AG04450 (cell line): Measurements from ENCODE around the gene ATP2C2. TPM values are rescaled to one million over a fixed set of nuclear protein-coding genes. Genes with fewer than 3 reads are reported as not detected.

Experiments
- CTCF ChIA-PET: fragments of 300-600, 350-600 bp; formaldehyde crosslinking; extraction: SDS; loops from one replicate; lab custom pipeline; 2022; ENCODE audit warnings: antibody characterized with exemption, inconsistent platforms; lab: Charles Lee
- POLR2A ChIA-PET: fragments of 350-600 bp; formaldehyde crosslinking; extraction: SDS; loops from one replicate; lab custom pipeline; 2021; ENCODE audit warnings: antibody characterized with exemption, inconsistent platforms; lab: Yijun Ruan, JAX
- DNase-seq: peaks from one replicate; pipeline ENCODE4 v3.0.0-alpha.2; 2011; ENCODE audit warnings: low read depth, low spot score
- H3K27ac ChIP-seq: one replicate; pipeline ENCODE4 v1.5.1; 2012; ENCODE audit warnings: low read depth, low read length, control low read depth
- H3K27me3 ChIP-seq: one replicate; pipeline ENCODE4 v1.6.0; 2012; ENCODE audit warnings: low read length; ENCODE audit not compliant: control insufficient read depth, insufficient read depth
- H3K4me3 ChIP-seq: 2 replicates; pipeline ENCODE4 v1.5.1; 2011; ENCODE audit warnings: mild to moderate bottlenecking, low read depth, low read length, control low read depth
- H3K9me3 ChIP-seq: 2 replicates; pipeline ENCODE4 v1.5.1; 2012; ENCODE audit warnings: low read length; ENCODE audit not compliant: control insufficient read depth, insufficient read depth
- CTCF ChIP-seq: IDR thresholded peaks from 2 replicates; pipeline ENCODE4 v1.5.1; 2011; ENCODE audit warnings: low read depth, low read length, control low read depth, inconsistent platforms
- polyA plus RNA-seq: library from polyadenylated mRNA; depleted of rRNA; stranded (reverse); fragments of >200 nt; gene quantifications from 2 replicates; pipeline ENCODE4 v1.2.3, GENCODE V29; 2011

ATP2C2 gene
- polyA plus RNA-seq, 1 experiment = not detected

DNA sequence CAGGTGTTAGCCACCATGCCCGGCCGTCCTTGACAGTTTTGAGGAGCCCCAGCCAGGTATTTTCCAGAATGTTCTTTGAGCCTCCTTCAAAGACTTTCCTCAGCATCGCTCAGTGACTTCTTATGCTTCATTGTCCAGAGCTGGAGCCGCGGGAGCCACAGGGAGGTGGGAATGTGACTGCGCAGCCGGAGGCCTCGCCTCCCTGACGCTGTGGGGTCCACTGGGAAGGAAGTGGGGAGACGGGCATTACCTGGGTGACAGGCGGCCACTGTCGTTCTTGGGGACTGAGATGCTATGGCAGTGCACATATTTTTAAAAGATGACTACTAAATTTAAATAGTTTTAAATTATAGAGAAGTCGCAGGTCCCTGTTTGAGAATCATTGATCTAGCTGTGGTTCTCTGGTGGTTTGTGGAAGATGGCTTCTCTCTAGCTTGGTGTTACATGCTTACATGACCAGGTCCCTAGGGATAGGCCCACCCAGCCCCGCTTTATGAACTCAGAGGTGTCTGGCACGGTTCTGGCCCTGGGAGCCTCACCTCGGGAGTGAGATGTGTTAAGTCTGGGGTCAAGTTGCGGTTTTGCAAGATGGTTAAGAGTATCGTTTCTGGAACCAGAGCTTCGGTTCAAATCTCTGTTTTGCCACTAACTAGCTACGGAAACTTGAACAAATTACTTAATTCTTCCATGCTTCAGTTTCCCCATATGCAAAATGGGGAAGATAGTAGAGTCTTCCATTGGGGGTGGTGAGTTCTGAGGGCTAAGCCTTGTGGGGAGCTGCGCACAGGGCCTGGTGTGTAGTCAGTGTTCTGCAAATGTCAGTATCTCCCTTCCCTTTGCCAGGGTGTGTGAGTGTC, 53.0 kb downstream of the ATP2C2 start:
- DNase-seq = no peak
- Histone ChIP-seq H3K4me3 (no peak overlapping the region), H3K9me3 (no peaks in the 10 kb centered on the region; the same call in 1 of the 2 replicates), H3K27ac (no peak overlapping the region), H3K27me3 (peaks cover 26% of the 10 kb centered on the region)
- no peak for TF ChIP-seq CTCF
- POLR2A ChIA-PET = no interaction called here
- CTCF ChIA-PET = no interaction called here

DNA sequence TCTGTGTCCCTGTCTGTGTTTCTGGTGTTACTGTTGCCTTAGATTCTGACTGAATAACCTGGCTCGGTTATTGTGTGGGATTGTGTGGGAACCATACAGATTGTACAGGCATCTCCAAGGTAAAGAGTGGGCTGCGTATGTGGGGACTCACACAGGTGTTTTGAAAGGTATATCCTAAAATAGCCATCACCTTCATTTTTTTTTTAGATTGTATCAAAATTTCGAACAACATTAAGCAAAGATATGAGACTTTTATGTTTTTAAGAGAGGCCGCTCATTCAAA, 53.5 kb downstream of the ATP2C2 start:
- ChIA-PET CTCF (no interaction called here), POLR2A (no interaction called here)
- no peak for TF ChIP-seq CTCF
- no peak overlapping the region for H3K4me3 ChIP-seq
- peaks cover 24% of the 10 kb centered on the region for H3K27me3 ChIP-seq
- H3K9me3 ChIP-seq = no peaks in the 10 kb centered on the region; the same call in 1 of the 2 replicates
- no peak overlapping the region for H3K27ac ChIP-seq
- no peak for DNase-seq

- CTCF ChIA-PET = interaction anchor here (0.6 kb wide), 1 partner anchor 237 kb away, joined by 3 read pairs; the partner anchor contains the start of gene TAF1C
- TF ChIP-seq CTCF = no peak
- Histone ChIP-seq H3K4me3 (no peak overlapping the region), H3K27me3 (peaks cover 22% of the 10 kb centered on the region), H3K9me3 (no peaks in the 10 kb centered on the region; the same call in 1 of the 2 replicates), H3K27ac (no peak overlapping the region)
- POLR2A ChIA-PET = no interaction called here
- DNase-seq = no peak
Measured at GRCh38 chr16:84423416-84423837, 55.1 kb downstream of the ATP2C2 start.

- Histone ChIP-seq H3K4me3 (no peak overlapping the region), H3K27ac (no peak overlapping the region), H3K27me3 (peaks cover 23% of the 10 kb centered on the region), H3K9me3 (no peaks in the 10 kb centered on the region; the same call in 1 of the 2 replicates)
- DNase-seq = no peak
- ChIA-PET CTCF (interaction anchor here (2.0 kb wide), 1 partner anchor 238 kb away, joined by 4 read pairs; no protein-coding TSS in a partner anchor), POLR2A (no interaction called here)
- TF ChIP-seq CTCF = no peak
Measured at GRCh38 chr16:84425696-84426095, 57.4 kb downstream of the ATP2C2 start.

DNA sequence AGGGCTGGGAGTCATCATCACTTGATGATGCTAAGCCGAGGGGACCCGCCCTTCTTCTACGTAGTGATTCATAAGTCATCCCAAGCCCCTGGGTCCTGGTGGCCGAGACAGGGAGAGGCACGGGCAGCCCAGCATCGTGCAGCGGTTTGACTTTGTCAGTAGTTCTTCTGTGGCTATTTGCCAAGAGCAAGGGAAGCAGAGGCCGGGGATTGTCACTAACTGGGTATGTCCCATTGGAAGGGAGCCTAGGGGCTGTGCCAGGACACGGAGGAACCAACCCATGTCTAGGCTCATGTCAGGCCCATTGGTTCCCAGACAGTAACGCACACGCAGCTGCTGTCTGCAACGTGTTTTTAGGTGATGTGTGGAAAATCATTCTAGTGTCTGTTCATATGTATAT, 58.5 kb downstream of the ATP2C2 start:
- Histone ChIP-seq H3K27ac (no peak overlapping the region), H3K27me3 (peaks cover 33% of the 10 kb centered on the region), H3K4me3 (no peak overlapping the region), H3K9me3 (no peaks in the 10 kb centered on the region)
- no peak for TF ChIP-seq CTCF
- CTCF ChIA-PET = interaction anchor here (2.0 kb wide), 1 partner anchor 240 kb away, joined by 4 read pairs; no protein-coding TSS in a partner anchor
- POLR2A ChIA-PET = no interaction called here
- DNase-seq = no peak
